GM12865 (cell line): ENCODE measurements around the gene CDPF1.
A peak's percentile ranks its signal among the peaks of the same experiment; 100 is the strongest.

Experiments used
- DNase-seq: peaks from one replicate; pipeline ENCODE4 v3.0.0; 2010; ENCODE audit warnings: low read depth
- H3K4me3 ChIP-seq: 2 replicates; pipeline ENCODE4 v1.5.1; 2011; ENCODE audit warnings: mild to moderate bottlenecking, low read depth, low read length, control low read depth
- TF ChIP-seq, protein P1 (sequence below): IDR thresholded peaks from 2 replicates; pipeline ENCODE4 v1.5.1; 2011; ENCODE audit warnings: low read length, control low read depth, low read depth, inconsistent platforms; ENCODE audit not compliant: insufficient read depth; ENCODE audit errors: missing control alignments

CDPF1 gene, protein sequence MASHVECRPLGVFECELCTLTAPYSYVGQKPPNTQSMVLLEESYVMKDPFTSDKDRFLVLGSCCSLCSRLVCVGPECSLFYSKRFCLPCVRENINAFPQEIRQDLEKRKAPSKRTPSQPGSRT

DNA sequence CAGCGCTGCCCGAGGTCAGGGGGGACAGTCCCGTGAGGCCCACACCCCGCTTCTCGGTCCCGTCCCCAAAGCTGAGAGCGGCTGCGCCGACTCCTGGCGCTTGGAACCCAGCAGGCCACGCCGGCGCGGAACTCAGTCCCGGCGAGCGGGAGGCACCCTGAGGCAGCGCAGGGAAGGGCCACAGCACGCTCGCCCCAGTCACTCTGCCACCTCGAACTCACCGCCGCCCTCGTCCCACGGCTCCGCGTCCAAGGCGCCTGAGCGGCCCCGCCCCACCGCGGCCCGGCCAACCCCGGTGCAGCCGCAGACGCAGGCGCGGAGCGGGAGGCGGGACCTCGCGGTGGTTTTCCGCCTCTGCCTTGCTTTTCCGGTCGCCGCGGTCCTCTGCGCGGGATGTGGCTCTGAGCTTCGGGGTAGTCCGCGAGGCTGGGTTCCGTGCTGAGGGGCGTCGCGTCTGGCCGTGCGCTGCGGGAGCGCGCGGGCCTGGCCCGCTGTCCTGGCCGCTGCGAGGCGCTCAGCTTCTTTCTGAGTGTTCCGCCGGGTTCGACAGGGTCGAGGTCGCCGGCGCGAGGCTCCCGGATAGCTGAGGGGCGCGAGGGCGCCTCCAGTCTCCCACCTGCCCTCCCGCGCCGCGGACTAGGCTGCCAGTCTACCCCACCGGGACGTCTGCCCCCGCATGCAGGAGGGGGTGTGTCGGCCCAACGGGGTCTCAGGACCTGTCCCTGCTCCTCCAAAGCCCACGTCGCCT, at the start of gene CDPF1:
Gene CDPF1, minus strand, starts transcription at position 259 of the 748 bp plus-strand sequence. CDS start 2,009 bp downstream, outside the sequence.
- DNase-seq = peak; percentile 94
- TF ChIP-seq, protein P1, sequence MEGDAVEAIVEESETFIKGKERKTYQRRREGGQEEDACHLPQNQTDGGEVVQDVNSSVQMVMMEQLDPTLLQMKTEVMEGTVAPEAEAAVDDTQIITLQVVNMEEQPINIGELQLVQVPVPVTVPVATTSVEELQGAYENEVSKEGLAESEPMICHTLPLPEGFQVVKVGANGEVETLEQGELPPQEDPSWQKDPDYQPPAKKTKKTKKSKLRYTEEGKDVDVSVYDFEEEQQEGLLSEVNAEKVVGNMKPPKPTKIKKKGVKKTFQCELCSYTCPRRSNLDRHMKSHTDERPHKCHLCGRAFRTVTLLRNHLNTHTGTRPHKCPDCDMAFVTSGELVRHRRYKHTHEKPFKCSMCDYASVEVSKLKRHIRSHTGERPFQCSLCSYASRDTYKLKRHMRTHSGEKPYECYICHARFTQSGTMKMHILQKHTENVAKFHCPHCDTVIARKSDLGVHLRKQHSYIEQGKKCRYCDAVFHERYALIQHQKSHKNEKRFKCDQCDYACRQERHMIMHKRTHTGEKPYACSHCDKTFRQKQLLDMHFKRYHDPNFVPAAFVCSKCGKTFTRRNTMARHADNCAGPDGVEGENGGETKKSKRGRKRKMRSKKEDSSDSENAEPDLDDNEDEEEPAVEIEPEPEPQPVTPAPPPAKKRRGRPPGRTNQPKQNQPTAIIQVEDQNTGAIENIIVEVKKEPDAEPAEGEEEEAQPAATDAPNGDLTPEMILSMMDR = no peak
- H3K4me3 ChIP-seq = peak within 1 kb of the TSS; percentile 67

DNA sequence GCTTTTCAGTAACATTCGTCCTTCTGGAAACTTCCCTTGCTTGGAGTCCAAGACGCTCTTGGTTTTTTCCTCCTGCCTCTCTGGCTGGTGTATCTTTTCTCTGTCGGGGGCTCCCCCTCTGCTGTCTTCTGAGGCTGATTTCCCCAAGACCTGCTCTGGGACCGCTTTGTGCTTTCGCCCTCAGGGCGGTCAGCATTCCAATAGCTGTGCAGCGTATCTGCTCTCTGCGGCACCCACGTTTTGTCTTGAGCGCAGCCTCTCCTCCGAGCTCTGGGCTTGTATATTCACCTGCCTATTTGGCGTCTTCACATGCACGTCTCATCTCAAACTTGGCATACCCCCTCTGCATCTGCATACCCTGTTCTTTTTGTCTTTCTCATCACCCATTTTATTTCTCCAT, 49.0 kb upstream of the CDPF1 start:
- TF ChIP-seq, protein P1 = no peak
- DNase-seq = no peak
- no peak overlapping the region for H3K4me3 ChIP-seq

DNA sequence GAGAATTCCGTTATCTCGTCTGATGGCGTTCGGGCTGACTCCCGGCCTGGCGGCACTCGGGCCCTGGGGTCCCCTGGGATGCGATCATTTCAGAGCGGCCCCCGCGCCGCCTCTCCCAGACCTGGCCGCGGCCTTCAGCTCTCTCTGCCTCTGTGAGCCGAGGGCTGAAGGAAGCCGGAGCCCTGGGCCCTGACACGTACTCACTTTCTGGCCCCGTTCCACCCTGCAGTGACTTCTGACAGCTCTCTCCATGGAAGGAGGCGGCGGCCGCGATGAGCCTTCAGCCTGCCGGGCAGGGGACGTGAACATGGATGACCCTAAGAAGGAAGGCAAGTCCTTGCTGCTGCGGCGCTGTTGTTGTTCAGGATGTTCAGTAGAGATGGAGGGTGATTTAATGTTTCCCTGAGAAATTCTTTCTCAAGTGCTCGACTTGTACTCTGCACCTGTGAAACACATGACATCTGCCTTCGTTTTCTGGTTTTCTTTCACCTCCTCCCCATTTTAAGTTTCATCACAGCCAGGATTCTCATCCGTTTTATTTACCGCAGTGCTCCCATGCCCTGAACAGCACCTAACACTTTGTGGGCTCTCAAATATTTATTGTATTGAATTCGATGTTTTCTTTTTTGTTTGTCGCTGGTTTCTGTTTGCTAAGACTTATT, 47.2 kb upstream of the CDPF1 start:
- TF ChIP-seq, protein P1 = no peak
- DNase-seq = peak; percentile 38

DNA sequence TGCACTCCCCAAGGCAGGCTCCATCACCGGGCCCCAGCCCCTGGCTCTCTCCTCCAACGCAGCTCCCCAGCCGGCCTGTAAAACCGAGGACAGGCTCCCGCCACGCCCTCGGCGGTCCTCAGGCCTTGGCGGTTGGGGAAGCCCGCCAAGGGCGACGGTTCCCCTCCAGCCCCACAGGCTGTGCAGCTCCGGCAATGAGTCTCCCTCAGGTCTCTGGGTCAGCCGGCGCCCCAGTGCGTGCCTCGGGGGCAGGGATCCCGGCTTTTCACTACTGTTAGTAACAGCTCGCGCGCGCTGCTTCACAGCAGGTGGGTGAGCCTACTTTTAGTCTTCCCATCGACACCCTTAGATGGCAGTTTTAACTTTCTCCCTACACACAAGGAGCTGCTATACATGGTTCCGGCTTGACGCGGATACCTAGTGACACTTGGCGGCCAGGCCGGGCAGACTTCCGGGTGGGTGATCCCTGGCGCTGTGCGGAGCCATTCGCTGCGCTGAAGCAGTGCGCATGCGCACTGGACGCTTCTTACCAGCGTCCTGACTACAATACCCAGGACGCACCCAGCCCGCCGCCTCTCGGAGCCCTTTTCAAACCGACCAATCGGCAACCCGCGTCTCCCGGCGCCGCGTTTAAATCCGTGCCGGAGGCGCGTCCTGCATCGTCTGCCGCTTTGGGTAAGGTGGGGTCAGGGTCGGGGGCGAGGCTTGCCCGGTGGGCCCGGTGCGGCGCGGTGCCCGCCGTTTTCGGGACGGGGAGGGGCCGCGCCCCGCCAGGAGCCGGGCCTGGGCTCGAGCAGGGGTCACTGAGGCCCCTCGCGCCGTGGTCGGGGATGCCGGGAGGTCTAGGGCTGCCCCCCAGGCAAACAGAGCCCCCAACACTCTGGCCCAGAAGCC, 46.4 kb upstream of the CDPF1 start, which contains the start of gene GTSE1:
Gene GTSE1, plus strand, starts transcription at position 614 of the 894 bp plus-strand sequence. CDS start 531 bp downstream, outside the sequence.
- peak; percentile 99 for DNase-seq
- TF ChIP-seq, protein P1 = peak; percentile 29
- peak within 1 kb of the TSS; percentile 77 for H3K4me3 ChIP-seq

More for the DNA sequence above, 47.2 kb upstream of the CDPF1 start:
- peak overlapping the region; percentile 77 for H3K4me3 ChIP-seq

DNA sequence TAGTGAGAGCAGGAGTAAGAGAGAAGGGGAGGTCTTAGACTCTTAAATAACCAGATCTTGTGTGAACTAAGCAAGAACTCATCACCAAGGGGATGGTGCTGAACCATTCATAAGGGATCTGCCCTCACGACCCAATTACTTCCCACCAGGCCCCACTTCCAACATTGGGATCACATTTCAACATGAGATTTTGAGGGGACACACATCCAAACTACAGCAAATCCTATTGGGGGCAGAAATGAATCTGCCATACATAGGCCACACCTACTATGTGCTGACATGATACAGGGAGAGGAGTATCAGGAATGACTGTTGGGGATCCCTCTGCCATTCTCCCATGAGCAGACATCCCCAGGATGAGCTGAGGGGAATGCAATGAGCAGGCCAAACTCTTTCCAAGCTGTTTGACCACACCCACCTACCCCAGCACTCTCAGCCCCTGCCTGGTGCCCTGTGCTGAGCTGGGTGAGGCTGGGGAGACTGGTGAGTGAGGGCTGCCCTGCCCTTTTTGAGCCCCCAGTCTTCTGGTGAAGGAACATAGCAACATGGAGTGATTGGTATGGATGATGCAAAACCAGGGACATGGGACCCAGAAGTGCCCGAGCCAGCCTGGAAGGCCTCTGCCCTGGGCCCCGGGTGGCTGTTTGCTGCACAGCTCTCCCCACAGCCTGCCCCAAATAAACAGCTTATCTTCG, 45.3 kb upstream of the CDPF1 start:
- TF ChIP-seq, protein P1 = no peak
- peak overlapping the region; percentile 77 for H3K4me3 ChIP-seq
- no peak for DNase-seq

DNA sequence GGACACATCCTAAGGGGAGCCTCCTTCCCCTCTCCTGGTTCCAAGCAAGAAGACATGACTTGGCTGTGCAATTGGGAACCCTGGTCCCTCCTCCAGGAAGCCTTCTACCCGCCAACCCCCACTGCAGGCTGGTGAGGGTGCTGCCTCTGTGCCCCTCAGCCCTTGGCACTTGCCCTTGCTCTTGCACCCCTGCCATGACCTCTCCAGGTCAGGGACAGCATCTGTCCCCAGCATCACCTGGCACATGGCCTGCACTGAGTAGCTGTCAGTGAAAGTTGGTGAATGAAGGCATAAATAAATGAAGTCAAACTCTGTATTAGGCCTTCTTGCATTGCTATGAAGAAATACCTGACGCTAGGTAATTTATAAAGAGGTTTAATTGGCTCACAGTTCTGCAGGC, 44.7 kb upstream of the CDPF1 start:
- TF ChIP-seq, protein P1 = no peak
- H3K4me3 ChIP-seq = no peak overlapping the region
- DNase-seq = no peak
